SKM-1 (cell line): ENCODE results near the gene WWC2.

Experiments used
- DNase-seq: peaks from one replicate; lab custom pipeline; 2025; ENCODE audit not compliant: unreplicated experiment; lab: John Stamatoyannopoulos, UW

The WWC2 gene

GRCh38 chr4:183200453-183200852, 101.4 kb downstream of the WWC2 start:
- no peak for DNase-seq

- DNase-seq, result no peak
These were observed 102.3 kb downstream of the WWC2 start for GRCh38 chr4:183201331-183201730.

GRCh38 chr4:183202523-183202922, 103.5 kb downstream of the WWC2 start:
- no peak for DNase-seq

- DNase-seq, result no peak
These were observed 105.7 kb downstream of the WWC2 start for GRCh38 chr4:183204793-183205192.

GRCh38 chr4:183205193-183205592, 106.1 kb downstream of the WWC2 start:
- no peak for DNase-seq

GRCh38 chr4:183205709-183206108, 106.7 kb downstream of the WWC2 start:
- no peak for DNase-seq

- no peak for DNase-seq
These were observed 112.5 kb downstream of the WWC2 start for GRCh38 chr4:183211533-183211932.

GRCh38 chr4:183213996-183214395, 114.9 kb downstream of the WWC2 start:
- no peak for DNase-seq

GRCh38 chr4:183214912-183215488, 115.9 kb downstream of the WWC2 start:
- DNase-seq, result no peak

- no peak for DNase-seq
These were observed 121.2 kb downstream of the WWC2 start for GRCh38 chr4:183220236-183220635.

- no peak for DNase-seq
These were observed 124.0 kb downstream of the WWC2 start for GRCh38 chr4:183223053-183223452.

GRCh38 chr4:183229397-183229796, 130.3 kb downstream of the WWC2 start:
- no peak for DNase-seq

- DNase-seq, result no peak
These were observed 141.7 kb downstream of the WWC2 start for GRCh38 chr4:183240581-183241321.

- no peak for DNase-seq
These were observed 142.2 kb downstream of the WWC2 start for GRCh38 chr4:183241322-183241640.

- no peak for DNase-seq
These were observed 142.7 kb downstream of the WWC2 start for GRCh38 chr4:183241721-183242151.

- DNase-seq, result no peak
These were observed 143.2 kb downstream of the WWC2 start for GRCh38 chr4:183242291-183242690.

- no peak for DNase-seq
These were observed 145.0 kb downstream of the WWC2 start for GRCh38 chr4:183244019-183244418.

- DNase-seq, result no peak
These were observed 145.4 kb downstream of the WWC2 start for GRCh38 chr4:183244506-183244905.

GRCh38 chr4:183248201-183248600, 149.1 kb downstream of the WWC2 start:
- DNase-seq, result no peak

- no peak for DNase-seq
These were observed 150.8 kb downstream of the WWC2 start for GRCh38 chr4:183249854-183250253.

GRCh38 chr4:183250831-183251230, 151.8 kb downstream of the WWC2 start:
- DNase-seq, result no peak

GRCh38 chr4:183252959-183253358, 153.9 kb downstream of the WWC2 start:
- no peak for DNase-seq

- no peak for DNase-seq
These were observed 154.4 kb downstream of the WWC2 start for GRCh38 chr4:183253451-183253850.
